Activated naive CD8-positive, alpha-beta T cell treated with anti-CD3 and anti-CD28 coated beads, Interleukin-2, amount 10 ng/mL, durations not matched to agents 7 days and 5 days (primary cell): ENCODE measurements around the gene GADD45G. TPM values are rescaled to one million over a fixed set of nuclear protein-coding genes. Genes with fewer than 3 reads are reported as not detected.

Experiments used
- ATAC-seq: fragments of 150-1000 bp; cut with Tn5 transposase; one replicate; pipeline ENCODE4 v1.10.0; 2021; ENCODE audit warnings: low read depth, moderate library complexity
- POLR2A ChIA-PET: fragments of 350-600 bp; sonication (Branson Sonifier 250); formaldehyde crosslinking; loops from one replicate; lab custom pipeline; 2021; ENCODE audit warnings: antibody characterized with exemption; lab: Charles Lee
- DNase-seq: peaks from one replicate; pipeline ENCODE4 v3.0.0; 2021
- H3K27ac Mint-ChIP-seq: one replicate; pipeline ENCODE4 v1.8.0; 2022; ENCODE audit warnings: mild to moderate bottlenecking, mixed read lengths
- H3K27me3 Mint-ChIP-seq: one replicate; pipeline ENCODE4 v1.8.0; 2022; ENCODE audit warnings: mild to moderate bottlenecking, moderate library complexity, mixed read lengths
- H3K36me3 Mint-ChIP-seq: one replicate; pipeline ENCODE4 v1.8.0; 2021; ENCODE audit warnings: mild to moderate bottlenecking, mixed read lengths
- H3K4me1 Mint-ChIP-seq: one replicate; pipeline ENCODE4 v1.8.0; 2021; ENCODE audit warnings: mixed read lengths
- H3K4me3 Mint-ChIP-seq: one replicate; pipeline ENCODE4 v1.8.0; 2022; ENCODE audit warnings: mild to moderate bottlenecking, moderate library complexity, mixed read lengths
- H3K9me3 Mint-ChIP-seq: one replicate; pipeline ENCODE4 v1.8.0; 2021; ENCODE audit warnings: mixed read lengths
- total RNA-seq, 2 experiments: library from RNA; stranded (reverse); gene quantifications; one replicate each; pipeline ENCODE4 v1.2.3, GENCODE V29; 2021

Gene GADD45G
- total RNA-seq, 2 experiments from 2014 or later, result 8.9 to 10.1 TPM

DNA sequence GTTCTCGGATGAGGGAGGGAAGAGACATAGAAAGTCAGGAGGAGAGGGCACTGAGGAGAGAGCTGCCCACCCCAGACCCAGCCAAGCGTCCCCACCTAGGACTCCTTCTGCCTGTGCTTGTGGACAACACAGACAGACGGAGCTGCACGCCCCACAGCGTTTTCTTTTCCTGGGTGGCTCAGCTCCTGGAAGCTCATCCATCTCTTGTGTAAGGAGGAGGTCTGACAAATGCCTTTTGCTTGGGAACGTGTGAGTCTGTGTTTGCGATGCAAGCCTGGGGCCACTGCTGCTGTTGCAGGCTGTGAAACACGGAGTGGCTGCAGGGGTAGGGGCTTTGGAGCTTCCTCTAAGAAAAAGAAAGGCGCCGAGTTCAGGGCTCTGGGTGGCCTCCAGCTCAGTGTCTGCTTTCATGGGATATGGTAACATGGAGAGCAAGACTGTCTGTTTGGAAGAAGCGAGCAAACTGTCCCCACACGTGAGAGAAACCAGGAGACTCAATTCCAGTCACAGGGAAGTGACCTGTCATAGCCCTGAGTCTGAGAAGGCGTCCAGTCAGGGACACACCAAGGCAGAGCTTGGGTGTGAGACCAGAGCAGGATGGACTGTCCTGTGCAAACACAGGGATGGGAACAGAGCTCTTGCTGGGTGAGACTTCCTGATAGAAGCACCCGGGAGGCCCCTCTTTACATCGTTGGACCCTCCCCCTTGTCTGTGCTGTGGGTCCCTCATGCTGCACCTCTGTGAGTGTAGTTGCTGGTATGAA is 42.7 kb downstream of the GADD45G start:
- Mint-ChIP-seq H3K27me3 (peaks cover 38% of the 10 kb centered on the region), H3K4me3 (no peak overlapping the region), H3K27ac (no peak overlapping the region), H3K36me3 (no peaks in the 10 kb centered on the region), H3K4me1 (peaks cover 11% of the 10 kb centered on the region), H3K9me3 (peaks cover 3% of the 10 kb centered on the region)
- POLR2A ChIA-PET, result no interaction called here
- no peak for DNase-seq
- no peak for ATAC-seq

DNA sequence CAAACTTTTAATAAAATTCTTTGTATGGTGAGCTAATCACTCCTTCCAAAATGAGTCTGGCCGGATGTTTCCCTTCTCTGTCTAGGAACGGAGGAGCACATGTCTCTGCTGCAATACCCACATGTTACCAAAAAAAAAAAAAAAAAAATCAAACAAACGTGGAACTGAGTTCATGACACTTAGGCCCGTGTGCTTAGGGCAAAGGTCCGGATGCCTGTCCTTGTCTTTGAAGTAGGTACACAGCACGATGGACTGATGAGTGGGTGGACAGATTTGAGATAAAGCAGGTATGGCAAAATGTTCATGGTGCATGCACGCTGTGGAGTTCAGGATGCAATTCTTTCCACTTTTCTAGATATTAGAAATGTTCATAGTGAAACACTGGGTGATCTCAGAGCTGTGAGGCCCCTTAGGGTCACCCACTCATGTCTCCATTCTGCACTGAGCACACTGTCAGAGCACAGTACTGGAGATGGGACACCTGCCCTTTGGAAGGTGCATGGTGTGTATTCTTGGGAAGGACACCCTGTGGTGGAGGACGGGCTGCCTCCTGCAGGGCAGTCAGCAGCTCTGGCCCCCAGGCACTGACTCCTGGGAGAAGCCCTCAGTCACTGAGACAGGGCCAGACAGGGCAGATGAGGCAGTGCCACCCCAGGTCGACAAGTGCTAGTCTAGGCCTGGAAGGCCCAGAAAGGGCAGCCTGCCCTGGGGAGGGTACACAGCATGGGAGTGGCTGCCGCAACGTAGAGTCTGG is 43.6 kb downstream of the GADD45G start:
- POLR2A ChIA-PET, result interaction anchor here (1.3 kb wide), 1 partner anchor 95 kb away, joined by 3 read pairs; no protein-coding TSS in a partner anchor
- DNase-seq (no peak), ATAC-seq (no peak)
- peaks cover 3% of the 10 kb centered on the region for H3K9me3 Mint-ChIP-seq
- no peak overlapping the region for H3K27ac Mint-ChIP-seq
- H3K27me3 Mint-ChIP-seq, result peaks cover 42% of the 10 kb centered on the region
- no peak overlapping the region for H3K4me3 Mint-ChIP-seq
- peaks cover 11% of the 10 kb centered on the region for H3K4me1 Mint-ChIP-seq
- H3K36me3 Mint-ChIP-seq, result no peaks in the 10 kb centered on the region

DNA sequence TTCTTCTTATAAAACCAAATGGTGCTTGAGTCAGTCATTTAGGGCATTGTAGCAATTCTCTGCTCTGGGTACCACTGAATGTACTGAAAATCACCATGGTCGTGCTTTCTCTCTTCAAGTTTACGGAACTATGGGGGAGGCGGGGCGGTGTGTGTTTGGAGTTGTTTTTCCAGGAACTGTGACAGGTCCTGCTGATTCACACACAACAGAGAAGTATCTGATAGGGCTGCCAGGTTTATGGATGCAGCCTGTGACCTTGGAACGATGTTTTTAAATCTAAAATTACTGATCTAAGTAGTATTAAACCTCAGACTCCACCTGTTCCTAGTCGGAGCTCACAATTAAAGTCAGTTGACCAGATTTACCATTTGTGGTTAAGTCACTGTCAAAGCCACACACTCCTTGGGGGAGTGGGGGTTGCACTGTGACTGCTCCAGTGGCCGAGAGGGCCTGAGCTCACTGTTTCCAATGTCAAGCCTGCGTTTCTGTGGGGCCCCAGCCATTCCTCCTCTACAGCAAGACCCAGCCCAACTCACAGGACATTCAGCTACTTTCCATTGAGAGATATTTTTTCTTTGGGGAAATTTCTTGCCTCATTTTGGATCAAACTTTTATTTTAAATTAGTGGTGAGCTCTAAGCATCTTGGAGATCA is 44.4 kb downstream of the GADD45G start:
- POLR2A ChIA-PET, result interaction anchor here (0.6 to 1.3 kb wide), 2 partner anchors 34 to 95 kb away, joined by 3 to 4 read pairs; no protein-coding TSS in a partner anchor
- no peak overlapping the region for H3K27ac Mint-ChIP-seq

DNA sequence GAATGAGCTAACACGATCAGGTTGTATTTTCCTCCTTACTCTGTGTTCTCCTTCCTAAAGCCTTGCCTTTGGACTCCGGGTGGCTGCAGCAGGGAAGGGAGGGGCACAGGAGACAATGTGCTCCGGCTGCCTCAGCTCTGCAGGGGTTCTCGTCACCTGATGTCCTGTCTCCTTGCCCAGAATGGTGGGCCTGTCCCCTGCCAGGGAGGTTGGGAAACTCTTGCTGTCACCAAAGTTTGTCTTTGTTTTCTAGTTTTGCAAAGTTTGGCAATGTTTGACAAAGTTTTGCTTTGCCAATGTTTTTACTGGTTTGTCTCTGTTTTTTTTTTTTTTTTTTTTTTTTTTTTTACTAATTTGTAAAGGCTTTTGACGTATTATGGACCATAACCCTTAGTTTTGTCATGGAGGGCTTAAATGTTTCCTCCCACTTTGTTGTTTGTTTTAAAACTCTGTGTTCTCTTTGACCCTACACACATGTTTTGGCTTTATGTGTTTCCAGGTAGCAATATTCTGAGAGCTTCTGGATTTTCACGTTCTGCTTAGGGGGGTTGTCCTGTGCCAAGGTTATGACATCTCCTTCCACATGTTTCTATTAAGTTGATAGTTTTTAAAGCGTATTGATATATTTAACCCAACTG is 49.3 kb downstream of the GADD45G start:
- no peak for DNase-seq
- Mint-ChIP-seq H3K4me1 (peaks cover 37% of the 10 kb centered on the region), H3K9me3 (no peaks in the 10 kb centered on the region), H3K36me3 (peaks cover 5% of the 10 kb centered on the region), H3K4me3 (no peak overlapping the region), H3K27ac (no peak overlapping the region), H3K27me3 (peaks cover 39% of the 10 kb centered on the region)
- POLR2A ChIA-PET, result interaction anchor here (1.0 to 1.1 kb wide), 2 partner anchors 10 to 89 kb away, joined by 5 to 11 read pairs; no protein-coding TSS in a partner anchor
- no peak for ATAC-seq

More for the DNA sequence above, 44.4 kb downstream of the GADD45G start:
- Mint-ChIP-seq H3K9me3 (peaks cover 3% of the 10 kb centered on the region), H3K4me3 (no peak overlapping the region), H3K4me1 (peaks cover 6% of the 10 kb centered on the region), H3K27me3 (peaks cover 46% of the 10 kb centered on the region), H3K36me3 (no peaks in the 10 kb centered on the region)
- ATAC-seq (no peak), DNase-seq (no peak)

DNA sequence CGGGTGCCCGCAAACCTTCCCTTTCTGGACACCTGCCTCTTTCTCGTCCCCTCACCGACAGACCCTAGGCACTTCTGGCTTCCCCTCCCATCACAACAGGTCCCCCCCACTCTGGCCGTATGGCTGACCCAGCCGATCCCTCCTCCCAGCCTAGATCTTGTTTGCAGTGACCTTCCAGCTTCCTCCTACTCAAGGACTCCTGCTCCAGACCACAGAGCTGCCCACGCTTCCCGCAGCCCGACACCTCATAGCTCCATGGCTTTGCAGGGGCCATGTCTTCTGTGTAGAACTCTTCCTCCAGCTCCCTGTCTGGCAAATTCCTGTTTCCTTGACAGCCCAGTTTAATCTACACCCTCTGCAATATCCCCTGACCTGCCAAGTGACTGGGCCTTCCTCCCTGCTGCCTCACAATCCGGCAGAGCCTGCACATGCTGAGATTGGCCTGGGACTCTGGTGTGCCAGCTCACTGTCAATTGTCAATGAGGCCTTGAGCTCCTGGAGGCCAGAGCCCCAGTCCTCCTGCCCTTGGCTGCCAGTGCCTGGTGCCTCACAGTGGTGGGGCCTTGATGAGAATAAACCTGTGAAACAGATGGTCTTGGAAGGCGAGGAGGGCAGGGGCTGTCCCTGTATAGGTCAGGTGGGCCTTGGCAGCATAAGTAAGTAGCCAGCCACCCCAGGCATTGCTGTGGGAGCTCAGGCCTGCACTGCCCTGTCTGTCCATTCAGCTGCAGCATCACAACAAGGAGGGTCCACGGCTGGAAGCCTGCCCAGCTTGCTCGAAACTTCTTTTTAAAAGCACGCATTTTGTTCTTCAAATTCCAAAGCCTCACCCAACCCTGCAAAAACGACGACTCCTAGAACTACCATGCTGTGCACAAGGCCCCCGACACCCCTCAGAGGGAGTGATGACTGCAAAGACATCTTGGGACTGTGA is 50.5 kb downstream of the GADD45G start:
- DNase-seq (no peak), ATAC-seq (no peak)
- Mint-ChIP-seq H3K4me1 (peaks cover 34% of the 10 kb centered on the region), H3K9me3 (no peaks in the 10 kb centered on the region), H3K36me3 (peaks cover 5% of the 10 kb centered on the region), H3K27me3 (peaks cover 32% of the 10 kb centered on the region), H3K4me3 (no peak overlapping the region), H3K27ac (peak overlapping the region; percentile 77)
- POLR2A ChIA-PET, result interaction anchor here (1.0 to 2.8 kb wide), 5 partner anchors 11 to 344 kb away, joined by 4 to 15 read pairs (median 5); partner anchors contain the start of gene GADD45G

Other genes starting within 250 kb of the GADD45G start
- gene SEMA4D, start 106.9 kb upstream of the GADD45G start, total RNA-seq, result 100 to 1,000 TPM; 370 to 391 TPM